ENCODE data around the gene TMEM238.

- TF ChIP-seq CTCF (IDR thresholded peaks at IDR 0.05) (no peak), POLR2AphosphoS5 (IDR thresholded peaks at IDR 0.05) (no peak), POLR2A (IDR thresholded peaks at IDR 0.05) (no peak), EP300 (IDR thresholded peaks at IDR 0.05) (no peak)
Measured at GRCh38 chr19:55355213-55355821, 28.8 kb downstream of the TMEM238 start.
